ENCODE data around the gene HIF3A.
"Not testable (repeated sequence)": the region's sequence is repeated elsewhere in the genome, so short reads cannot be mapped to it uniquely, and the experiment has no call there.

HIF3A gene

DNA sequence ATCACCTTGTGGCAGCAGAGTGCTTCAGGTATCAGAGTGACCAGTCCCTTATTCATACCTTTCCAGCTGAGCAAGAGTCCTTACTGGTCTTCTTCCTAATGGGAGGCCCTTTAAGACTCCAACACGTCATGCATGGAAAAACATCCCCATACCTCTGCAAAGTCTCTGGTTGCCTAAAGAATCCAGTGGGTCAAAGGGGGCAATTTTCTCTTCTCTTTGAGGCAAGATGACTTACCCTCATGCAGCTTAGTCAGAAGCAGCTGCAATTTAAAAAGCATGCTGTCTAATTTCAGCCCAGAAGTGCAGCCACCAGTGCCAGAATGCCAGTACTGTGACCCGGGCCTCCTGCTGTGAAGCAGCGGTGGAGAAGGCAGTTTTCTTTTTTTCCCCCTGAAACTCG, 68.7 kb downstream of the HIF3A start:
- no peak for DNase-seq

DNA sequence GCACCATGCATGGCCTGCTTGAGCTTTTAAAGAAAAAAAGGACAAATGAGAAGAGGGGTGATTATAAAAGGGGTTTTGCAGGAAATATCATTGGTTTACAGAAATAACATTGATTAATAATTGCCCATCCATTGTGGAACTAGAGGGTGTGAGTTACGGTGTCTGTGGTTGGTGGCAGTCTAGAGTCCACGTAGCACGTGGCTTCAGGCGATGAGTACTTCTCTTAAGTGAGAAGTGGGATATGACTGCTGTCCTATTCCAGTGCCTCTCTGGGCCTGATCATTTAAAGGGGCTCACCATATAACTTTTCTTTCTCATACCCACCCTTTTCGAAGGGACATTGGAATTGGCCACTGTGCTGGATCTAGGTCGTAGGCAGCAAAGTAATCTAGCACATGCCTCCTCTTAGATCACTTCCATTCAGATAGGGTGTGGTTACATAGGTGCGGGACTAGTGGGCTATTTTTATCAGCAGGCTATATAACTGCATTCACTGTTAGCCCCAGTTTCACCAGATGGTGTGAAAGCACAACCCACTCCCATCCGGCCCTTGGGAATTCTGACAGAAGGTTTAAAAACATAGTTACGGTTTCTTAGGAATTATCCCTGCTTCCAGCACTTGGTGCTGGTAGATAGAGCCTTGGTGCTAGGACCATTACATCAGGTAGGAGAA, 69.9 kb downstream of the HIF3A start:
- DNase-seq: no peak

DNA sequence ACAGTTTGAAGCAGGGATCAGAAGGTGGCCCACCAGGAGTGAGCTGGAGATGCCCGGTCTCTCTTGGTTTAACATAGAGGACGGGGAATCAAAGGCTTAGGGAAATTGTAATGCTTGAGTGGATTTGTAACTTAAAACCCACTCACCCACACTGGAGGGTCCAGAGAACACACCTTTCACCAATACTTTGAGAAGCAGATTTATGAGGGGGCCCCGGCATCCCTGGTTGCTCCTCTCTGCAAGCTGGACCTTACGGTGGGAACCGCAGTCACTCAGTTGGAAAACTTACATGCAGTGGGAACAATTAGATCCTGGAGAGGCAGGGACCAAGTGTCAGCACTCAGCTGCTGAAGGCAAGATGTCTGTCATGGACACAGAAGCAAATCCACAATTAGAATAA, 70.6 kb downstream of the HIF3A start:
- DNase-seq: no peak

DNA sequence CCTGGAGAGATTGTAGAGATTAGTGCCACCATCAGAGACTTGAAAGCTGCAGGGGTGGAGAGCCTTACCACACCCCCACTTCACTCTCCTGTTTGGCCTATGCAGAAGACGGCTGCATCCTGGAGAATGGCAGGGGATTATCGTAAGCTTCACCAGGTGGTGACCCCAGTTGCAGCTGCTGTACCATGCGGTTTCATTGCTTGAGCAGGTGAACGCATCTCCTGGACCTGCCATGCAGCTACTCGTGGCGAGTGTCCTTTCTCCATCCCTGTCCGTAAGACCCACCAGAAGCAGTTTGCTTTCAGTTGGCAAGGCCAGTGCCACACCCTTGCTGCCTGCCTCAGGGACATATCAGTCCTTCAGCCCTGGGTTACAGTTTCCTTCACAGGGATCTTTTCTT, 71.3 kb downstream of the HIF3A start:
- DNase-seq: no peak

DNA sequence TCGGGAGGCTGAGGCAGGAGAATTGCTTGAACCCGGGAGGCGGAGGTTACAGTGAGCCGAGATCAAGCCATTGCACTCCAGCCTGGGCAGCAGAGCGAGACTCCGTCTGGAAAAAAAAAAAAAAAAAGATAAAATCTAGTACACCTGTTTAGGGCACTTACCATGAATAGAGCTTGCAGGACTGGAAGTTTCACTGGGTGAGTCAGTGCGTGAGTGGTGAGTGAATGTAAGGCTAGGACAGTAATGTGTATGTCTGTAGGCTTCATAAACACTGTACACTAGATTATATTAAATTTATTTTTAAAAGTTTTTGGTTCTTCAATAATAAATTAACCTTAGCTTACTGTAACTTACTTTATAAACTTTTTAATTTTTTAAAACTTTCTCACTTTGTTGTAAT, 73.0 kb downstream of the HIF3A start:
- no peak for DNase-seq

DNA sequence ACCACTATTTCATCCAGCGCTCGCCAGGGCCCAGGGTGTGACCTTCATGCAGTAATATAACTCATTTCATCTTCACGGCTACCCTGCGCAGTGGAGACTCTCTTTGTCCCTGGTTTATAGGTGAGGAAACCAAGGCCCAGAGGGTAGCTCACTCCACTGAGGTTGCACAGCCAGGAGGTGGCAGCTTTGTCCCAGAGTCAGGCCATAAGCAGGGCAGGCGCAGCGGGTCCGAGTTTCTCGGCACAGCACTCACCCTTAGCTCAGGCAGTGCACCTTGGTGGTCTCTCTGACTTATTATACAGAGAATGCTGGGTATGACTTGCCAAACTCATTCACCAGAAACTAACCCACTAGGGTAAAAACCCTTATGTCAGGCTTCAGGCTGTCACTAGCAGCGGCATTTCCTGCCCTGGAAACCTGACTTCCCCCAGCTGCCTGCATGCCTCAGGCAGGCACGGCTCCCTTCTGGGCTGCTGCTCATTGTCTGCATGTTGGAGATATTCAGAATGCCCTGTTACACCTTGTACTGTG, 74.6 kb downstream of the HIF3A start:
- no peak for DNase-seq

DNA sequence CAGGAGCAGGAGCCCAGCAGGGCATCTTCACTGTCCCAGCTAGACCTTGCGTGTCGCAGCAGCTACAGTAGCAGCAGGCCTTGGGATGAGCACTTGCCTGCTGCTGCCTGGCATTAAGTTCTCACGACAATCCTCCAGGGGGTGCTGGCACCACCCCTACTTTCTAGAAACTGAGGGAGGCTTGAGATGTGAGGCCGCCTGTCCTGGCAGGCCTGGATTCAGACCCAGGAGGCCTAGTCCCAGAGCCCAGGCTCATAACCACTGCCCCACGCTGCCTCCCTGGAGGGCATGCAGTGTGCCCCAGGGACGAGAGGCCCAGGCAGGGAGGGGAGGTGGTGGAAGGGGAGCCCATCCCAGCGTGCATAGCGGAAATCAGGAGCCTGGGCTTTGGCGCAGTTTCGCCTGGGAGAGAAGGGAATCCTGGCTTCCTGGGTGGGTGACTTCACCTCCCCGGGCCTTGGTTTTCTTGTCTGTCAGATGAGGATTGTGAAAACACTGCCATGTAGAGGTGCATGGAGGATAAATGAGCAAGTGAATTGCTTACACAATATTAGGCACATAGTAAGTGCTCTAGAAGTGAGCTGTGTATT, 76.2 kb downstream of the HIF3A start:
- peak; percentile 26 for DNase-seq

DNA sequence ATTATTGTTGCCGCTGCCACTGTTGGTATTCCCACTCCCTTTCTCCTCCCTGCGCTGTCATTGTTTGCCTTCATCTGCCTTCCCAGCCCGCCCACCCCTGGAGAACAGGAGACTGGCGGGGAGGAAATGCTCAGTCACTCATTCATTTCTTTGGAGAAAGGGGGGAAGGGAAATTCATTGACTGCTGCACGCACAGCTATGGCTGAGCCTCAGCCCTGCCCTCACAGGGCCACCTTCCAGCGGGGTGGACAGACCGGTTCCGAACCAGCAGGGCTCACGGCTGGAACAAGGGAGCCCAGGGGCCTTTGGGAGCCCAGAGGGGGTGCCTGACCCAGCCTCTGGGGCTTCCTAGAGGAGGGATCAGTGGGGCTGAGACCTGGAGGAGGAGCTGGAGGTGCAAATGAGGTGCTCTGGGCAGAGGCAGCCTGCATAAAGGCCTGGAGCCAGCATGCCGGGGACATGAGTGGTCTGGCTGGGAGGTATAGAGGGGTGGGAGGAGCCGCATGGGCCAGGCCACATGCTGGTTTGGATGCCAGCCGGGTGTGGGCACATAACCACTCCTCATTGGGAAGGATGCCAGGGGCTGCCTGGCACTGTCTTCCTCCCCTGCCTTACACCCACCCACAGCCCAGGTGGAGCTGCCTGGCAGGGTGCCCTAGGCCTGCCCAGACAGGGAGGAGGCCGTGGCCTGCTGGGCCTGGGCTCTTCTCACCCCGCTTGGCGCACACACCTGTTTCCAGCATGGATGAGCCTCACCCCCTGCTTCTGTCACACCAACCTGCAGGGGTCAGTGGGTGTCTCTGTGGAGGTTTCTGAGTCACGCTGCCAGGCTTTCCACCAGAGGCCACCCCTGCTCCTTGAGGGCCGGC, 76.9 kb downstream of the HIF3A start:
- peak; percentile 88 for DNase-seq

DNA sequence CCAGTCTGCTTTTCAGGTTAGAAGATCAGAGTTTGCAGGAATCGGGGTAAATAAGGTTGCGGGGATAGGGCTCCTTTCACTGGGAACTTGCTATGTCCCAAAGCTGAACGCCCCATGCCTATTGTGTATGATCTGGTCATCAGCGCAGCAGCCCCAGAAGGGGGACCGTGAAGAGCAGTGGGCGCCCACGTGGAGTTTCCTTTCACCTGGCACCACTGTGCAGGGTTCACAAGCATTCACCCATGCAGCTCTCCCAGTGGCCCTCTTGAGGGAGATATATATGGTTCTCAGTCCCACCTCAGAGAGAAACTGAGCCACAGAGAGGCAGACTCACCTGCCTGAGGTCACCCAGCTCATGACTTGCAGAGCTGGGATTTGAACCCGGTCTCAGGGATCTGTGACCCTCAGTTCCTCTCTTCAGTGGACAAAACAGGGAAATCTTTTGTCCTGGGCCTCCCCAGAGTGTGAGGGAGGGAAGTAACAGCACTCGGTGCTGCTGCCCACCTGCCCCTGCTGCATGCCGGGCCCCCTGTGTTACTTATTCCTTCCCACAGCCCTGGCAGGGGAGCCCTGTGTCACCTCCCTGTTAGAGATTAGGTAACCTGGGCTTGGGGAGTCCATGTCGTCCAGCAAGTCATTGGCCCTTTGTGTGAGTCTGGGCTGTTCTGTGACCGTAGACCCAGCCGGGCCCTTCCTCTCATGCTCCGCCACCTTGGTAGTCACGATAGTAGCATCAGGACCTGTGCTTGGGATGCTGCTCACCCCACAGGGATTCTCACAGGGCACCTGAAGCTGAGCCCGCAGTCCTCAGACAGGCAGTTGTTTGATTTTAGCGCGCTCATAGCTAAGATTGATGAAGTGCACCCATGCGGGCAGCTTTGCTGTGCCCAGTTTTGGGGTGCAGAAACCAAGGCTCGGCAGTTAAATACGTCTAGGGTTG, 78.0 kb downstream of the HIF3A start:
- DNase-seq: no peak

DNA sequence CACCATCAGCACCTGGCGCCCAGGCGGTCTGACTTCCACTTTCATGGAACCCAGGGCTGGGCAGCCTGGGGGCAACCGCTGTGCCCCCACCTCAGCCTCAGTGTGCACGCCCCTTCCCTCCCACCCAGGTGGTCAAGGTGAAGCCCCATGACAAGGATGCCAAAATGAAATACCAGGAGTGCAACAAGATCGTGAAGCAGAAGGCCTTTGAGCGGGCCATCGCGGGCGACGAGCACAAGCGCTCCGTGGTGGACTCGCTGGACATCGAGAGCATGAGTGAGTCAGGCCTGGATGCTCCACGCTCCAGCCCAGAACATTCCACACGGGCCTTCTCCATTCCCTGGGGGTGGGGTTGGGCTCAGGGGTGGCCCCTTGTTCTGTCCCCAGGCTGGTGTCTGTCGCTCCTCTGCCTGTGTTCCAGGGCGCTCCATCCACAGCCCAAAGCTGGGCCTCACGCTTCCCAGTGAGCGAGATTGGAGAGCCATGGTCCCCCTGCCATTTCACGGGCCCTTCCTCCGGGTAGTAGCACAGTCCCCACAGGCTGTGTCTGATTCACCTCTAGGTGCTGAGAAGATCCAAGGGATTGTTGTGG, 78.7 kb downstream of the HIF3A start:
- DNase-seq: not testable (repeated sequence)

DNA sequence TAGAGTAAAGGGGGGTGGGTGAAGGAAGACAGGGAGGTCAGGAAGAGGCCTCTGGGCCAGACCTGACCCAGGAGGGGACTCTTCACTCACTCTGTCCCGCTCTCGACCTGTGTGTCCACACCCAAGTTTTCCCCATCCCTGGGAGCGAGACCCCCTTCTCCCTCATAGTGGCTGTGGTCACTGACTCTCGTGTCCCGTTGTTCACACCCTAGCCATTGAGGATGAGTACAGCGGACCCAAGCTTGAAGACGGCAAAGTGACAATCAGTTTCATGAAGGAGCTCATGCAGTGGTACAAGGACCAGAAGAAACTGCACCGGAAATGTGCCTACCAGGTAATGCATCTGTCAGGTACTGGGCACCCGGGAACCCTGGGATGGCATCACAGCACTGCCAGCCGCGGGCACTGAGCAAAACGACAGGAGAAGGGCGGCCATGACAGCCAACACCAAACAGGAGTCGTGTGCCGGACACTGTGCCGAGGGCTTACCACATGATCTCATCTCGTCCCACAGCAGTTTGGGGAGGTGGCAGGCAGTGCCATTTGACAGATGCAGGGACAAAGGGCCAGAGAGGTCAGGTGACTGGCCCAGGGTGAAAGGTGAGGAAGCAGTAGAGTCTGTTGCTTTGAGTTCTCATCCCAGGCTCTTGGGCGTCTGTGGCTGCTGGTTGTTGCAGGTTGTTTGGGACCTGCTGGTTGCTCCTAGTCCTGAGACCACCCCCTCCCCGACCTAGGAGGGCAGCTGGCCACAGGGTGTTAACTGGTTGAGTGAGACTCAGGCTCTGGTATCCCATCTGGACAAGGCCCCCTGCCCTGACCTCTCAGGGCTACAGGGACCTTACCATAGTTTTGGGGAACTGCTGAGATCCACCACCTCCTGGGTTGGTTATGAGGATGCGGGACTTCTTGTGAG, 79.7 kb downstream of the HIF3A start:
- no peak for DNase-seq

DNA sequence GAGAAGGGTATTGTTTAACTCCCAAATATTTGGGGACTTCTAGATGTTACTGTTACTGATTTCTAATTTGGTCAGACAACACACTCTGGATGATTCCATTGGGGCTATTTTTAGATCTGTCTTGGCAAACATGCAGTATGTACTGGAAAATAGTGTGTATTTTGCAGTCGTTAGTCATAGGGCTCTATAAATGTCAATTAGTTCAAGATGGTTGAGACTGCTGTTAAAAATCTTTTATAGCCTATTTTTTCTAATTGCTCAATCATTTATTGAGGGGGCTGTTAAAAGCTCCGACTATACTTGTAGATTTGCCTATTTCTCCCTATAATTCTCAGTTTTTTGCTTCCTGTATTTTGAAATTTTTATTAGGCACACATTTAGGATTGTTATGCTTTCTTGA, 81.4 kb downstream of the HIF3A start:
- DNase-seq: no peak

DNA sequence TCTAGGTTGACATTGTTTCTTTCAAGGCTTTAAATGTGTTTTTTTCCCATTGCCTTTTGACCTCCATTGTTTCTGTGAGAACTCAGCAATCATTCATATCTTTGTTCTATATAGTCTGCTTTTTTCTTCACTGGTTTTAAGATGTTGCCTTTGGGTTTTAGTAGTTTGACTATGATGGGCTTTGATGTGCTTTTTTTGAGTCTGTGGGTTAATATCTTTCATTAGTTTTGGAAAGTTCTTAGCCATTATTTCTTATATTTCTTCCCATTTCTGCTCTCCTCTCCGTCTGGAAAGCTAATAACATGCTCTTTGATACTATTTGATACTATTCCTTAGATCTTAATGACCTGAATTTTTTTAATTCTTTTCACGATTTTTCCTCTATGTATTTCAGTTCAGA, 83.8 kb downstream of the HIF3A start:
- no peak for DNase-seq

DNA sequence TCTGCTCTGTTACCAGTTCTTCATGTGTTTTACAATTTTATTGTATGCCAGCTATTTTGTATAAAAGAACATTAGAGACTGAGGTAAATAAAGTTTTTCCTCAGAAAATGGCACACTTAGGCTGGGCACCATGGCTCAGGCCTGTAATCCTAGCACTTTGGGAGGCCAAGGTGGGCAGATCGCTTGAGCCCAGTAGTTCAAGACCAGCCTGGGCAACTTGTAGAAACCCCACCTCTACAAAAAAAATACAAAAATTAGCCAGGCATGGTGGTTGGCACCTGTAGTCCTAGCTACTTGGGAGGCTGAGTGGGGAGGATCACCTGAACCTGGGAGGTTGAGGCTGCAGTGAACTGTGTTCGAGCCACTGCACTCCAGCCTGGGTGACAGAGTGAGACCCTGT, 84.5 kb downstream of the HIF3A start:
- no peak for DNase-seq

DNA sequence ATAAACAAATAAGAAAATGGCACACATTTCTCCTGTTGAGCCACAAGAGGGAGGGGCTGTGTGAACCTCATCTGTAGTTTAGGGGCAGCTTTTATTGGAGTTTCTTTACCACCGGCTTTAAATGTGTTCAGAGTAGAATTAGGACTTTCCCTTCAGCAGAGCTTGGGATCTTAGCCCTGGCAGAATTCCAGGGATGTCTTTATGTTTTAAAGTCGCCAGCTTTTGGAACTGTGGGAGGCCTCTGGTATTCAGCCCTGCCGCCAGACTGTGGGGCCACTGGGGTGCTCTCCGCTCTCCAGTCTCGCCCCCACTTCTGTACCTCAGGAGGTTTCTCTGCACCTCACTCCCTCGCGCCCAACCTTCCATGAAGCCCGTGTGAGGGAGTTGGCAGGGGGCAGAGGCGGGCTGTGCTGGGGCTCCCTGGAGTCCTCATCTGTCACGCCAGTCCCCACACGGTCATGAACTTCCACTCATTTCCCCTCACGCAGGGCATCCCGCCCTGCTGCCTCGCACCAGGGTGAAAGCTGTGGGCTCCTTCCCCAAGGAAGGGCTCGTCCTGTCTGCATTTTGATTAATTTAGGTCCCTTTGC, 85.0 kb downstream of the HIF3A start:
- no peak for DNase-seq

DNA sequence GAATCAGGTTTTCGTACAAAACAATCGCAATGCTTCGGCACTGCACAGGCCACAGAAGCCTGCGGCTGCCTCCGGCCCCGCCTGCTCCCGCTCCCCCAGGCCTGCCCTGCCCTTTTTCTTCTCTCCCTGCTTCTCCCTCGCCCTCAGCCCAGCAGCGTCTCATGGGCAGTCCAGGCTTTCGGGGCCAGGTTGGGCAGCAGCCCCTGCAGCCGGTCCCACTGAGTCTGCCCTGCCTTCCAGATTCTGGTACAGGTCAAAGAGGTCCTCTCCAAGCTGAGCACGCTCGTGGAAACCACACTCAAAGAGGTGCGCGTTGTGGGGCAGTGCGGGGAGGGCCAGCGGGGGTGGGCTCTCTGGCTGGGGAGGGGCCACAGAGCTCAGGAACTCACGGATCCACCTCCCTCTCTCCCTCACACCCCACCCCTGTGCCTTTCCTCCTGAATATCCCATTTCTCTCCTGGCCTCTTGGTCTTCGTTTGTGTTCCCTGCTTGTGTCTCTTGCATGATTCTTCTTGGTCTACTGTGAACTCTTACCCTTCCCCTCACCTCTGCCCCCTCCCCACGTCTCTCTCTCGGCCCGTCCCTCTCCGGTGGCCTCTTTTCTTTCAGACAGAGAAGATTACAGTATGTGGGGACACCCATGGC, 86.5 kb downstream of the HIF3A start:
- no peak for DNase-seq

DNA sequence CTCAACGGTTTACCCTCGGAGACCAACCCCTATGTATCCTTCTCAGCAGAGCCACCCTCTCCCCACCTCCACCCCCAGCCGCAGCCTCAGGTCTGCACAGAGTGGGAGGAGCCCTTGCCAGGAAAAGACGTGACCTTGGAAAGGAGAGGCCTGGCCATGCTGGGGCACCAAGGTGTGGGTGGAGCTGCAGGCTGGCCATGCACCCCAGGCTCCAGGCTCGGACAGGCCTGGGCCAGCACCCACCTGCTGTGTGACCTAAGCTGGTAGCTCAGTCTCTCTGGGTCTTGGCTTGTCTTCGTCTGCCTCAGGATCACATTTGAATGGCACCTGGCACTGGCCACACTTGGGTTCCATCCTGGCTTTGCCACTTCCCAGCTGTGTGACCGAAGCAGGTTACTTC, 87.0 kb downstream of the HIF3A start:
- no peak for DNase-seq

DNA sequence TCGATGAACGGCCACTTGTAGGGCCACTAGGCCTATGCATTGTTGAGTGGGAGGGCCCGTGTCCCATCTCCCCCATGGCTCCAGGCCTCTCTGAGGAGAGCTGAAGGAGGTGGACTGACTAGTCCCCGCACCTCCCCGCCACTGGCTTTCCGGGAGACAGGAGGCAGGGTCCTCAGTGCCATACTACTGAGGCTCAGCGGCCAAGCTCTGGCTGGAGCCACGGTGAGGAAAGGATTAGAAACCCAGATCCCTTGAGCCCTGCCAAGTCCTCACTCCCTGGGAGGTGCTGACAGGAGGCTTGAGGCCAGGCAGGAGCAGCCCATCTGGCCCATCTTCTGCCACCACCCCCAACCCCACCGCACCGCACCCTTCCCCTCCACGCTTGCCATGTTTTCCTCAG, 87.6 kb downstream of the HIF3A start:
- no peak for DNase-seq

DNA sequence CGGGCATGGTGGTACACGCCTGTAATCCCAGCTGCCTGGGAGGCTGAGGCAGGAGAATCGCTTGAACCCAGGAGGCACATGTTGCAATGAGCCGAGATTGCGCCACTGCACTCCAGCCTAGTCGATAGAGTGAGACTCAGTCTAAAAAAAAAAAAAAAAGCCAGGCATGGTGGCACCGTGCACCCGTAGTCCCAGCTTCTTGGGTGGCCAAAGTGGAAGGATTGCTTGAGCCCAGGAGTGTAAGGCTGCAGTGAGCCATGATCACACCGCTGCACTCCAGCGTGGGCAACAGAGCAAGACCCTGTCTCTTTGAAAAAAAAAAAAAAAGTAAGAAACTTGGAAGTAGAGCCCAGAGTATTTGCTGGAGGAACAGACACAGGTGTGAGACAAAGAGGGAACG, 88.8 kb downstream of the HIF3A start:
- no peak for DNase-seq

DNA sequence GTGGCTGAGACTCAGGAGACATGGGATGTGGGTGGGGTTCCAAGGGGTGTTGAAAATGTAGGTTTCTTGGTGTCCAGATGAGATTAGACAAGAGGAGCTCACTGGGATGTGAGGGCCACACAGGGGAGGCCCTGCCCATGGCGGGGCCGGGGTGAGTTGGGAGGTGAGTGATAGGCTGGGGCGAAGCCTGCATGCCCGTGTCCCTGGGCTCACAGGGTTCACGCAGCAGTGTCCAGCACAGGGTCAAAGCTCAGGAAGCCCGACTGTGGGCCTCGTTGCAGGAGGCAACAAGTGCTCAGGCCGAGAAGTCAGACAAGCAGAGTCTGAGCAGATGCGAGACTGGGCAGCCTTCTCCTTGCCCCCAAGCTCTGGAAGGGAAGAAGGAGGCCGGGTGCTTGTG, 89.3 kb downstream of the HIF3A start:
- no peak for DNase-seq

Data from hematopoietic multipotent progenitor cell treated with erythropoietin and hydrocortisone succinate and interleukin-3 and kit ligand, for 6 days (in vitro differentiated cells).